IMR-90 (cell line): ENCODE data around the gene SEMA5A. TPM values are rescaled to one million over a fixed set of nuclear protein-coding genes. Genes with fewer than 3 reads are reported as not detected.

ENCODE experiments used
- ATAC-seq: fragments of 200-7000 bp; cut with Tn5 transposase; 2 replicates; pipeline ENCODE4 v1.9.1; 2020; ENCODE audit warnings: low read depth, mild to moderate bottlenecking, moderate library complexity
- BruUV-seq: library from RNA; stranded (reverse); fragments of 400-500 nt; replicated peaks from 2 replicates; lab custom pipeline; 2021; lab: Mats Ljungman, UMichigan
- CTCF ChIA-PET: fragments of 300-600 bp; formaldehyde crosslinking; extraction: SDS; loops from one replicate; lab custom pipeline; 2021; ENCODE audit warnings: antibody characterized with exemption; lab: Yijun Ruan, JAX
- POLR2A ChIA-PET: fragments of 300-600 bp; sonication (Branson Sonifier 250); formaldehyde crosslinking; loops from one replicate; lab custom pipeline; 2022; ENCODE audit warnings: antibody characterized with exemption; ENCODE audit not compliant: unreplicated experiment; lab: Charles Lee
- DNase-seq: peaks from one replicate; pipeline ENCODE4 v3.0.0; 2013
- H2AFZ ChIP-seq: replicated peaks from 2 replicates; pipeline ENCODE3; 2013; ENCODE audit warnings: low read length, mild to moderate bottlenecking; ENCODE audit not compliant: poor library complexity
- H2AK5ac ChIP-seq: 2 replicates; pipeline ENCODE4 v1.6.1; 2013; ENCODE audit warnings: low read depth, low read length, inconsistent platforms
- H2AK9ac ChIP-seq: replicated peaks from 2 replicates; pipeline ENCODE3; 2013; ENCODE audit warnings: mild to moderate bottlenecking, low read depth, low read length, moderate library complexity; ENCODE audit not compliant: poor library complexity
- H2BK120ac ChIP-seq: 2 replicates; pipeline ENCODE4 v1.6.1; 2013; ENCODE audit warnings: low read depth, low read length, inconsistent platforms
- H2BK15ac ChIP-seq: 3 replicates; pipeline ENCODE4 v1.6.1; 2013; ENCODE audit warnings: low read depth, low read length, inconsistent platforms
- H2BK20ac ChIP-seq: 2 replicates; pipeline ENCODE4 v1.6.1; 2013; ENCODE audit warnings: low read depth, mild to moderate bottlenecking, inconsistent platforms, low read length, moderate library complexity
- H2BK5ac ChIP-seq: 2 replicates; pipeline ENCODE4 v1.6.1; 2013; ENCODE audit warnings: mild to moderate bottlenecking, low read depth, low read length, inconsistent platforms; ENCODE audit not compliant: poor library complexity, severe bottlenecking
- H3K14ac ChIP-seq: replicated peaks from 2 replicates; pipeline ENCODE4 v1.6.1; 2013; ENCODE audit warnings: low read depth, low read length, inconsistent platforms
- H3K18ac ChIP-seq: 2 replicates; pipeline ENCODE4 v1.6.1; 2013; ENCODE audit warnings: low read depth, low read length, control low read depth
- H3K23ac ChIP-seq: 2 replicates; pipeline ENCODE4 v1.6.1; 2013; ENCODE audit warnings: low read depth, low read length, inconsistent platforms
- H3K27ac ChIP-seq: 2 replicates; pipeline ENCODE4 v1.5.1; 2013; ENCODE audit warnings: mild to moderate bottlenecking, control low read depth, low read length; ENCODE audit not compliant: insufficient read depth
- H3K27me3 ChIP-seq: 2 replicates; pipeline ENCODE4 v1.6.1; 2013; ENCODE audit warnings: low read length; ENCODE audit not compliant: control insufficient read depth, insufficient read depth
- H3K36me3 ChIP-seq: 2 replicates; pipeline ENCODE4 v1.6.1; 2013; ENCODE audit warnings: low read length, mixed read lengths; ENCODE audit not compliant: control insufficient read depth, insufficient read depth
- H3K4ac ChIP-seq: 2 replicates; pipeline ENCODE4 v1.6.1; 2013; ENCODE audit warnings: low read depth, low read length, inconsistent platforms
- H3K4me1 ChIP-seq: 2 replicates; pipeline ENCODE4 v1.6.1; 2013; ENCODE audit warnings: low read length, mixed read lengths; ENCODE audit not compliant: control insufficient read depth, insufficient read depth
- H3K4me2 ChIP-seq: 2 replicates; pipeline ENCODE4 v1.6.1; 2013; ENCODE audit warnings: low read depth, mild to moderate bottlenecking, control low read depth, low read length, moderate library complexity
- H3K4me3 ChIP-seq: 2 replicates; pipeline ENCODE4 v1.5.1; 2013; ENCODE audit warnings: low read depth, mild to moderate bottlenecking, control low read depth, low read length, moderate library complexity; ENCODE audit not compliant: insufficient read depth
- H3K56ac ChIP-seq: 2 replicates; pipeline ENCODE4 v1.6.1; 2013; ENCODE audit warnings: low read length, inconsistent platforms; ENCODE audit not compliant: insufficient read depth; ENCODE audit errors: extremely low read depth
- H3K79me1 ChIP-seq, 2 experiments: 2 replicates each; pipeline ENCODE4 v1.6.1; 2013; ENCODE audit warnings: low read length in 2 of 2, inconsistent platforms in 1 of 2, low read depth in 1 of 2
- H3K9ac ChIP-seq: 2 replicates; pipeline ENCODE4 v1.6.1; 2013; ENCODE audit warnings: low read depth, low read length, control low read depth
- H3K9me1 ChIP-seq: 2 replicates; pipeline ENCODE4 v1.6.1; 2013; ENCODE audit warnings: low read length, inconsistent platforms; ENCODE audit not compliant: insufficient read depth
- H3K9me3 ChIP-seq: 2 replicates; pipeline ENCODE4 v1.6.1; 2013; ENCODE audit warnings: low read length; ENCODE audit not compliant: control insufficient read depth, insufficient read depth
- H4K20me1 ChIP-seq: 2 replicates; pipeline ENCODE4 v1.6.1; 2013; ENCODE audit warnings: low read length, inconsistent platforms; ENCODE audit not compliant: insufficient read depth
- H4K5ac ChIP-seq: 2 replicates; pipeline ENCODE4 v1.6.1; 2013; ENCODE audit warnings: mild to moderate bottlenecking, low read depth, low read length, control low read depth
- H4K8ac ChIP-seq, 2 experiments: 2 replicates each; pipeline ENCODE4 v1.6.1; 2013; ENCODE audit warnings: low read depth in 2 of 2, low read length in 2 of 2, control low read depth in 1 of 2, inconsistent platforms in 1 of 2
- H4K91ac ChIP-seq: 2 replicates; pipeline ENCODE4 v1.6.1; 2013; ENCODE audit warnings: low read depth, low read length, inconsistent platforms; ENCODE audit not compliant: insufficient read depth
- BHLHE40 ChIP-seq: fragments of 150-350 bp; IDR thresholded peaks from 2 replicates; pipeline ENCODE4 v1.6.1; 2016; ENCODE audit warnings: mild to moderate bottlenecking, low read depth, low read length
- CEBPB ChIP-seq: IDR thresholded peaks from 2 replicates; pipeline ENCODE4 v1.6.1; 2012; ENCODE audit warnings: low read depth, low read length, improper control_type of control experiment
- FOS ChIP-seq: fragments of 150-350 bp; IDR thresholded peaks from 2 replicates; pipeline ENCODE4 v1.6.1; 2016; ENCODE audit warnings: low read depth, low read length
- WGBS, 2 experiments: methylation state at CpG; one replicate each; pipeline versions ENCODE4 v1.1.5 to v1.1.7; 2013; ENCODE audit warnings: missing lambda C conversion rate in 2 of 2; ENCODE audit not compliant: insufficient read length in 1 of 2; ENCODE audit errors: extremely low coverage in 2 of 2; 5-methylcytosine and 5-hydroxymethylcytosine counted together
- dilution Hi-C: fragments of 300-500 bp; cut with HindIII; formaldehyde crosslinking; loops from one replicate; pipeline ENCODE4 v1.14.3; 2018; ENCODE audit warnings: low sequenced_read_pairs; ENCODE audit not compliant: unreplicated experiment
- in situ Hi-C: fragments of 300-500 bp; cut with MboI; formaldehyde crosslinking; loops from 3 replicates; pipeline ENCODE4 v1.14.3; 2019; ENCODE audit warnings: low sequenced_read_pairs, inconsistent platforms, mixed read lengths
- intact Hi-C: fragments of 100-400 bp; cut with micrococcal nuclease; formaldehyde crosslinking; loops from 2 replicates; pipeline ENCODE4 v1.10.0; 2022
- polyA plus RNA-seq, 3 experiments: library from polyadenylated mRNA; depleted of rRNA; stranded (reverse); fragments of >200 nt; gene quantifications; 2 replicates each; pipeline ENCODE4 v1.2.3, GENCODE V29; 2012; ENCODE audit warnings: low replicate concordance in 1 of 3
- total RNA-seq: library from RNA; depleted of rRNA; stranded (reverse); fragments of >200 nt; gene quantifications from 2 replicates; pipeline ENCODE4 v1.2.3, GENCODE V29; 2012

The SEMA5A gene
- total and polyA plus RNA-seq, 2 of the 4 experiments (the other 2 are of a cell fraction): 8.2 to 9.9 TPM

DNA sequence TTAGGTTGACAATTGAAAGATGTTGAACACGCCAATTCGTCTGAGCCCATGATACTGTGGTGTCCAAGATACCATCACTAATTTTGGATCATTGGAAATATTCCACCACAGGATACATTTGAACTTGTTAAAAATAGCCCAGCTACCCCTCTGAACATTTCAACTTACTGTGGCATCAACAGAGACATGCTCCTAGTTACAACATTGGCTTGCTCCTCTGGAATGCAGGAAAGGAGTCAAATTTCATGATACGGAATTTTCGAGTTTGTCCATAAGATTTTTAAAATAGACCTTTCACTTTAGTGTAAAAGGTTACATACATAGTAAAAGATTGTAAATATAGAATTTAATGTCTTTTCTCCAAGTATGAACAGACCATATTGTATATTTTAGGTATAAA lies 12.8 kb downstream of the SEMA5A start:
- Histone ChIP-seq H2BK5ac (peak overlapping the region; percentile 76), H2AK9ac (no peak overlapping the region), H2BK20ac (no peak overlapping the region; the same call in 1 of the 2 replicates), H3K36me3 (peaks cover 5% of the 10 kb centered on the region), H2AK5ac (peak overlapping the region; percentile 66; the same call in 1 of the 2 replicates), H3K4me1 (peaks cover 1% of the 10 kb centered on the region), H3K27me3 (no peaks in the 10 kb centered on the region), H3K14ac (0 out of 2 replicates have a peak overlapping the region, but pooled peaks have one; percentile 70), H3K4me3 (no peak overlapping the region), H3K23ac (no peak overlapping the region), H3K9ac (no peak overlapping the region), H3K9me3 (no peaks in the 10 kb centered on the region), H4K8ac (0 out of 4 replicates have a peak overlapping the region, but pooled peaks of 1 of the 2 experiments have one; percentile 5), H3K4me2 (peak overlapping the region; percentile 39; the same call in 1 of the 2 replicates), H2BK15ac (peak overlapping the region; percentile 42; the same call in 1 of the 3 replicates), H2AFZ (no peak overlapping the region), H4K20me1 (peaks cover 3% of the 10 kb centered on the region; the same call in 1 of the 2 replicates), H4K91ac (0 out of 2 replicates have a peak overlapping the region, but pooled peaks have one; percentile 11), H3K18ac (peak overlapping the region; percentile 50; the same call in 1 of the 2 replicates), H3K56ac (no peak overlapping the region), H3K9me1 (peaks cover 21% of the 10 kb centered on the region), H3K27ac (no peak overlapping the region), H3K79me1 (peaks cover 36 to 78% of the 10 kb centered on the region in 2 experiments), H3K4ac (no peak overlapping the region), H4K5ac (no peak overlapping the region), H2BK120ac (no peak overlapping the region)
- in situ Hi-C loops (loop anchor here (25.0 kb wide), 2 partner anchors 771 to 1646 kb away; no protein-coding TSS in a partner anchor), intact Hi-C loops (no loop called here), dilution Hi-C loops (no loop called here)
- CTCF ChIA-PET: no interaction called here
- DNase-seq (peak; percentile 35), ATAC-seq (peak; percentile 72)
- no CpG with 5 or more reads among the region's 4 CpGs for WGBS, 2 experiments
- POLR2A ChIA-PET: no interaction called here
- TF ChIP-seq CEBPB: peak; percentile 11; the same call in 1 of the 2 replicates
- no peak for TF ChIP-seq BHLHE40
- no peak for TF ChIP-seq FOS
- BruUV-seq: no TSS peak
